Osteoblast (primary cell): Measurements from ENCODE around the gene ANKS1B. TPM values are rescaled to one million over a fixed set of nuclear protein-coding genes. Genes with fewer than 3 reads are reported as not detected.

ENCODE experiments used
- DNase-seq: peaks from one replicate; pipeline ENCODE4 v3.0.0; 2011; ENCODE audit warnings: low spot score, mixed read lengths; ENCODE audit not compliant: insufficient read length; ENCODE audit errors: missing footprints
- H2AFZ ChIP-seq: 2 replicates; pipeline ENCODE4 v1.6.0; 2011; ENCODE audit warnings: mild to moderate bottlenecking, low read length
- H3K27ac ChIP-seq: 2 replicates; pipeline ENCODE4 v1.5.1; 2011; ENCODE audit warnings: mild to moderate bottlenecking, low read depth, low read length, moderate library complexity
- H3K27me3 ChIP-seq: 2 replicates; pipeline ENCODE4 v1.6.0; 2012; ENCODE audit warnings: mild to moderate bottlenecking, control low read depth, inconsistent platforms, low read length, moderate library complexity; ENCODE audit not compliant: insufficient read depth
- H3K36me3 ChIP-seq: 2 replicates; pipeline ENCODE4 v1.5.1; 2011; ENCODE audit warnings: mild to moderate bottlenecking, low read length, control low read depth, moderate library complexity; ENCODE audit not compliant: insufficient read depth
- H3K4me1 ChIP-seq: 2 replicates; pipeline ENCODE4 v1.5.1; 2011; ENCODE audit warnings: mild to moderate bottlenecking, low read length, control low read depth, moderate library complexity; ENCODE audit not compliant: insufficient read depth
- H3K4me2 ChIP-seq: 2 replicates; pipeline ENCODE4 v1.6.0; 2011; ENCODE audit warnings: mild to moderate bottlenecking, low read length; ENCODE audit not compliant: insufficient read depth
- H3K4me3 ChIP-seq: fragments of 200-600 bp; sonication (generic); 3 replicates; pipeline ENCODE4 v1.5.1; 2012; ENCODE audit warnings: mild to moderate bottlenecking, low read length, inconsistent platforms; ENCODE audit not compliant: insufficient read depth
- H3K79me2 ChIP-seq: 2 replicates; pipeline ENCODE4 v1.6.0; 2012; ENCODE audit warnings: mild to moderate bottlenecking, low read length, control low read depth, inconsistent platforms; ENCODE audit not compliant: insufficient read depth
- H3K9me3 ChIP-seq: 2 replicates; pipeline ENCODE4 v1.5.1; 2011; ENCODE audit warnings: low read depth, low read length, control low read depth
- H4K20me1 ChIP-seq: 2 replicates; pipeline ENCODE4 v1.6.0; 2012; ENCODE audit warnings: mild to moderate bottlenecking, low read length, control low read depth; ENCODE audit not compliant: insufficient read depth
- CTCF ChIP-seq: IDR thresholded peaks from 2 replicates; pipeline ENCODE4 v1.5.1; 2011; ENCODE audit warnings: mild to moderate bottlenecking, low read depth, low read length, moderate library complexity; ENCODE audit errors: extremely low read depth
- total RNA-seq: library from RNA; depleted of rRNA; stranded (reverse); fragments of >200 nt; gene quantifications from 2 replicates; pipeline ENCODE4 v1.2.3, GENCODE V29; 2012

ANKS1B gene
- total RNA-seq, 1 donor, result 2.2 TPM

GRCh38 chr12:99833397-99833796 lies 151.3 kb downstream of the ANKS1B start:
- Histone ChIP-seq H3K4me3 (no peak overlapping the region), H4K20me1 (no peaks in the 10 kb centered on the region), H3K4me1 (no peaks in the 10 kb centered on the region), H3K79me2 (no peaks in the 10 kb centered on the region), H3K27me3 (no peaks in the 10 kb centered on the region), H3K4me2 (no peak overlapping the region), H3K27ac (no peak overlapping the region), H2AFZ (no peak overlapping the region), H3K9me3 (no peaks in the 10 kb centered on the region), H3K36me3 (no peaks in the 10 kb centered on the region)
- DNase-seq, result no peak
- no peak for TF ChIP-seq CTCF

GRCh38 chr12:99824900-99825542 lies 159.7 kb downstream of the ANKS1B start:
- H3K36me3 ChIP-seq, result no peaks in the 10 kb centered on the region
- no peak overlapping the region for H3K27ac ChIP-seq
- H3K4me3 ChIP-seq, result no peak overlapping the region
- no peak overlapping the region for H3K4me2 ChIP-seq
- no peaks in the 10 kb centered on the region for H3K9me3 ChIP-seq
- H3K4me1 ChIP-seq, result no peaks in the 10 kb centered on the region
- H4K20me1 ChIP-seq, result no peaks in the 10 kb centered on the region
- no peak for DNase-seq
- no peak overlapping the region for H2AFZ ChIP-seq
- H3K27me3 ChIP-seq, result no peaks in the 10 kb centered on the region
- H3K79me2 ChIP-seq, result no peaks in the 10 kb centered on the region
- TF ChIP-seq CTCF, result no peak

- Histone ChIP-seq H3K36me3 (no peaks in the 10 kb centered on the region), H2AFZ (no peak overlapping the region), H3K4me1 (no peaks in the 10 kb centered on the region), H3K4me2 (no peak overlapping the region), H3K4me3 (no peak overlapping the region), H3K27me3 (no peaks in the 10 kb centered on the region), H4K20me1 (no peaks in the 10 kb centered on the region), H3K79me2 (no peaks in the 10 kb centered on the region), H3K9me3 (no peaks in the 10 kb centered on the region), H3K27ac (no peak overlapping the region)
- TF ChIP-seq CTCF, result no peak
- no peak for DNase-seq
Observed at GRCh38 chr12:99822273-99822672, 162.5 kb downstream of the ANKS1B start.

- Histone ChIP-seq H3K27me3 (no peaks in the 10 kb centered on the region), H3K4me2 (no peak overlapping the region), H3K36me3 (no peaks in the 10 kb centered on the region), H4K20me1 (no peaks in the 10 kb centered on the region), H3K79me2 (no peaks in the 10 kb centered on the region), H3K9me3 (no peaks in the 10 kb centered on the region), H3K4me1 (no peaks in the 10 kb centered on the region), H3K4me3 (no peak overlapping the region), H3K27ac (no peak overlapping the region), H2AFZ (no peak overlapping the region)
- DNase-seq, result peak; percentile 8
- peak; percentile 35 for TF ChIP-seq CTCF
Observed at GRCh38 chr12:99810718-99811593, 173.8 kb downstream of the ANKS1B start.
